ENCODE measurements around the gene NEU1.
"Not testable (repeated sequence)": the region's sequence is repeated elsewhere in the genome, so short reads cannot be mapped to it uniquely, and the experiment has no call there.

Gene NEU1

GRCh38 chr6:31815025-31815838 is 47.4 kb downstream of the NEU1 start, which contains the start of the genes HSPA1A and HSPA1L:
Gene HSPA1A, plus strand, starts transcription at chr6:31815543. Its CDS starts 214 bp downstream, at chr6:31815757.
Gene HSPA1L, minus strand, starts transcription at chr6:31815283. Its CDS starts 3,311 bp downstream, at chr6:31811972.
- DNase-seq: peak; percentile 91 to 94

- peak; percentile 96 to 97 for DNase-seq
These were observed 48.0 kb downstream of the NEU1 start for GRCh38 chr6:31814677-31815024.

DNA sequence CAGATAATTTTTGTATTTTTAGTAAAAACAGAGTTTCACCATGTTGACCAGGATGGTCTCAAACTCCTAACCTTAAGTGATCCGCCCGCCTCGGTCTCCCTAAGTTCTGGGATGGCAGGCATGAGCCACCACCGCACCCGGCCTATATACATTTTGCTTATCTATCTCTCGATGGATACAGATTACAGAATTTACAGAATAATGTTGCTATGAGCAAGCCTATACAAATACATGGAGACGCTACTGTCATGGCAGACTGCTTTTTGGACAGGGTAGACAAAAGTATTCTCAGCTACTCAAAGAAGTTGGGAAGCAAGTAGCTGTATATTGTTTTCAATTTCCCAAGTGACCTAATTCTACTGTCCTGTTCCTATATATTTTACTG is 49.2 kb downstream of the NEU1 start:
- DNase-seq: no peak

GRCh38 chr6:31811645-31812044 is 51.0 kb downstream of the NEU1 start:
- no peak for DNase-seq

- not testable (repeated sequence) for DNase-seq
These were observed 54.0 kb downstream of the NEU1 start for GRCh38 chr6:31808599-31808998.

Data from Kasumi-1 (cell line).